ENCODE measurements around the gene SLC9A9.

SLC9A9 gene

DNA sequence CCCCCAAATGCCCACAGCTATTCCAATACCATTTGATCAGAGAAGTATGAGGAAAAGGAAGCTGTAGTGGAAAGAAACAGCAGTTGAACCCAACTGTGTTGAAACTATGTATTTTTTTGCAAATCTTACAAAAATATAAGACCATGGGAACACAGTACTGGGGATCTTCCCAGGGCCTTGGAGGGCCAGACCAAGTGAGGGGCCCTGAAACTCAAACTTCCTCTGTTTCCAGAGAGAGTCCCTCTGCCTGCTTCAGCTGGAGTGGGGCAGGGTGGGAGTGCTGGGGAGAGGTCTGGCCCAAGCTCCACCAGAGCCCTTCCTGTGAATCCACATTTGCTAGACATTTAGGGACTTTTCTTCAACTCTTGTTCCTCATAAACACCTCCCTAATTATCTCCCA lies 464.8 kb downstream of the SLC9A9 start:
- DNase-seq, result no peak

DNA sequence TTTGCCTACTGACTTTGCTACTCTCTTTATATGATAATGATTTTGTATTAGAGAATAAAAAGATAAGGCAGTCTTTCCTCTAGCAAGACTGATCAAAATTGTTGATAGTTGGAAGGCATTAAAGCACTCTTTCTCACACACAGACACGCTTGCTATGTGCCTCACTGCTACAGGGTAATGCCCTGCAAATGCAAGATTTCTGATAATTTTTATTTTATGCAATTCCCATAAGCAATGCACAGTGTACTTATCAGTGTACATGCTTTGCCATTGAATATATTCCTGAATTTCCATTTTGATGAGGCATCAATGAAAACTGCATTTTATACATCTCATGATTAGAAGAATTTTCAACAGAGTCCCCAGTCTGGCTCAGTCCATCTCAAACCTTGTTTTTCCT lies 465.5 kb downstream of the SLC9A9 start:
- DNase-seq, result no peak

DNA sequence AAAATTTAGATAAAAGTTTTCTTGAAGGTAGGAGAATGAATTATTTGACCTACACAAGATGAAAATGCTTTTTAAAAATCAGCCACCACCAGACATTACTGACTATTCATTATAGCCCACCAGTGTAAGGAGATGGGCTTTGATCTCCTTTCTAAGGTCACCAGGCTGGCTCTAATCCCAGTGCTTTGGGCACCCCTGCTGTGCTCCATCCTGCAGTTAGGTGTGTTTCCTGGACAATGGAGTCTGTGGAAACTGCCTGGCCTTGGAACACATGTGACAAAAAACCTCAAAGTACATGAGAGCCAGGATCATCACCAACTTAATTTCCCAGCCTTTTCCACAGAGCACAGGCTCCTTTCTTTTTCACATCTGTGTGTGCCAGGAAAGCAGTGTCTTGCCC lies 467.8 kb downstream of the SLC9A9 start:
- no peak for DNase-seq

DNA sequence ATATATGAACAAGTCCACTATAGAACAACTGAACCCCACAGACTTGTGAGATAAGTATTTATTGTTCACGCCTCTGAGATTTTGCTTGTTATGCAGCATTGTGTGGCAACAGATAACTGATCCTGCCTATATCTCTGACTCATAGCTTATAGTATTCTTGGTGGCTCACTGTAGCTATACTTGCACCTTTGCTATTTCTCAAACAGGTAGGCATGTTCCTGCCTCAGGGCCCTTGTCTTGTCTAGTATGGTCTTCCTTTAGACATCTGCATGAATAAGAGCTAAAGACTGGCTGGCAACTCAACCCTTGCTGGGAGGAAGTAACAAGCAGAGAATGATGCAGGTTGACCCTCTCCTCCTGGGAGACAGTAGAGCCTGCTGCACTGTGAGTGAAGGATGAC lies 472.6 kb downstream of the SLC9A9 start:
- DNase-seq, result no peak

DNA sequence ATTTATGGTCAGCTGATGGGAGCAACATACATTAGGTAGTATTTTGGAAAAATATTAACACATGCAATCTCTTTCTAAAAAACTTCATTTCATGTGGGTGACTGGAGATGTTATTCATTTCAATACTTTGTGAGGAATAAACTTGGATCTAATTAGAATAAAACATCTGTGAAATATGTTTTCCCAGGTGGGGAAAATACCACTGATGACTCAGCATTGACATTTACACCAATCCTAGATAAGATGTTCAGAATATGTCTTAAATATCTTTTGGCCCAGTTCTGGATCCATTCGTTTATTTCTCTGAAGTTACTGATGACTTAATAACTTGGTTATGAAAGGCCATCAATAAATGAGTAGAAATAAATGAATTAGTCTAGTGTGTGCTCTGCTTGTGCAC lies 481.1 kb downstream of the SLC9A9 start:
- no peak for DNase-seq

DNA sequence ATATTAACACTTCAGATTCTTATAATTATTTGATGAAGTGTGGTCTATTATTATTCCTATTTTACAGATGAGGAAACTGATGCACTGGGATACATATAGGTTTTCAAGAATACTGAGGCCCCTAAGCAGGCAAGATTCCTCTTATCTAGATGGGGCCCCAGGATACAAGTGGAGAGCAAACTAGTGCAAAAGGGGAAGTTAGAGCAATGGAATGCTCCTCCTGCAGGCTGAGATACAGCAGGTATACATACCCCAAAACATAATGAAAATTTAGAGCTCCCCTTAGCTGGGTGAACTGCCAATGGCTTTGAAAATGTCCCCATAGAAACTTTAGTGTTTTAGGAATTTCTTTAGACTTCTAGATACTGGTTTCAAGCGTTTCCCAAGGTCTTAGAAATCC lies 481.6 kb downstream of the SLC9A9 start:
- no peak for DNase-seq

DNA sequence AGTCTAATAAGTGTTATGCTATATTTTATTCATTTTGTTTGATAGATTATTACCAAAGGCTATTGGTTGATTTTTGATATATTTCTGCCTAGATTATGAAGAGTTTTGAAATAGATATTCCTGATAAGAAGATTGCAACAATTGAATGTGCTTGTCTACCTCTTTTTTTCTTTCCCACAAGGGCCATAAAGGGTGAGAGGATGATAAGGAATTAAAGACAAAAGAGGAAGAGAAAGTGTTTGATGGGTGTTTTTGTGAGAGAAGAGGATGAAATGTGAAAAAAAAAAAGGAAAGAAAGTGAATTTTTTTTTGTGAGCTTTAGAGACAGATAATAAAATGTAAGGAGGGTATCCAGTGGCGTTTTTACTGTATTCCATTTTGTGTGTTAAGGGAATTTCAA lies 484.3 kb downstream of the SLC9A9 start:
- no peak for DNase-seq

DNA sequence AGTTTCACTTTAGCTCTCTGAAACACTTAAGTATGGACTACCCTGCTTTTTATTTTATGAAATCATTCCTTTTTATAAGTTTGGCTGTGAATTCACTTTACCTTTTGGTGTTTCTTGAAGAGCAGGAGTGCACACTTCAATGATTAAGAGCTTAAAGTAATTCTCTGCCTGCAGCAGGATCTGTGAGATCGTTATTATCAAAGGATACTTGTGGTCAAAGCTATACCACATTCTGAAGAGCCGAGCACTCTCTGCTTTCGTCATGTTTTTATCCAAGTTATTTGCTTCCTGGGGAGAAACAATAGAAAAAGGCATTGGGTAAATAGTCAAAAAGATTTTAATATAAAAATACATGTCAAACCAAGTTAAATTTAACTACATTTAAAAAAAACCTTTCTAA lies 485.0 kb downstream of the SLC9A9 start:
- DNase-seq, result no peak

DNA sequence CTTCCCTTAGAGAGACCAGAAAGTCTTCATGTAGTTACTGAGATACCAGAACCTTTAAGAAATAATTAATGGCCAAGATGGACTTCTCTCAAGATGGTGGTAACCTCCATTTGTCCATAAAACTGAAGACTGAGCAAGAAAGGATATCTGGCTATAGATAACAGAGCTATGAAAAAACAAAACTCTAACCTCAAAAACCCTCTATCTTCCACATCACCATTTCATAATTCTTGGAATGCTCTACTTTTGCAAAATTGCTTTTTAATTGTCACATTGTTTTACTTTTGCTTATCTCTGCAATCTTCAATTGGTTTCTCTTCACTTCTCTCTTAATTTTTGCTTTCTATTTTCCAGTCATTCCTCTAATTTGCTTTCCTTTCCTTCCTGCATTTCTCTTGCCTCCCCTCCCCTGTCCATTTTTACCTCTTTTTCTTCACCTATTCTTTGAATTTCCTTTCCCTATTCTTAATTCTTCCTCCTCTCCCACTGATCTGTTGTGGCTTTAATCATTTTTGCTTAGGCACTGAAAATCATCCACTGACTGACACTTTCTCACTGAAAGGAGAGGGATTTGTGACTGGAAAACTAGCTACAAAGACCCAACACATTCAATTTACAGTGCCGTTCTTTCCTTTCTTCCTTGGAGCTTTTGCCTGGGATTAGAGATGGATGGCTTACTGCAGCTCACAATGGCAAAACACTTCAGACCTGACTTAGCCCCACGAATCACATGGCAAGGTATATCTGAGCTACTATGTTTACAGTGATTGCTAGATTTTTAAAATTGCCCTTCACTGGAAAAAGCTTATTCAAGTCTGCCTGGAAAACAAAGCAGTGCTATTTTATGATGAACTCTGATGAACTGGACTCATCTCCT lies 485.9 kb downstream of the SLC9A9 start:
- DNase-seq, result no peak

DNA sequence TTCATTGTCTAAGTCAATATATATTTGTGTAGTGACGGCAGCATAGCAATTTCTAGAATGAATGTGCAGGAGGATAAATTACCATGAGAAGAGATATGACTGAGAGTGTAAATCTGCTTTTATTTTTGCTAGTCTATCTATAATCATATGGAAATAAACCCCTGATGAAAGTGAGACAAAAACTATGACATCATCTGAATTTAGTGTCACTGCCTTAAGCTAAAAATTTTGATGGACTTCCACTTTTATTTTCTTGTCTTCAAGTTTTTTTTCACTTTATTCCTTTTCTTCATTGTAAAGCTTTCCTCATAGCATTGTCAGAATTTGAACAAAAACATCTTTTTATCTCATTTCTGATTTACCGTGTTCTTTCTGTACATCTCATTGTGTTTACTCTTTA lies 486.7 kb downstream of the SLC9A9 start:
- no peak for DNase-seq

DNA sequence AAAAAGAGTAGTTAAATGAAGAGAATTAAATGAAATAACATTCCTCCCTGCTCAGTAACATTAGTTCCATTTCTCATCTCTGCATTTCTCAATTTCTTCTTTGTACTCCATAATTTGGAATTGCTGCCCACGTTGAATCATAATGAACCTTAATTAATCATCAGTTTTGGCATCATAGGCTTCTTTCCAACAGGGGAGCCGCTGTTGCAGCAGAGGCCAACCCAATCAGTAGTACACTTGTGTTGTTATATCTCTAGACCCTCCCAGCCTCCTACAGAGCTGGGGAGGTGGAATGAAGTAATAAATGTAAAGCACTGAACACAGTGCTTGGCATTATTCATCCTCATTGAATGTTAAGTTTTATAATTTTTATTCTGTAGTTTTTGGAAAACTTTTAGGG lies 488.0 kb downstream of the SLC9A9 start:
- DNase-seq, result no peak

DNA sequence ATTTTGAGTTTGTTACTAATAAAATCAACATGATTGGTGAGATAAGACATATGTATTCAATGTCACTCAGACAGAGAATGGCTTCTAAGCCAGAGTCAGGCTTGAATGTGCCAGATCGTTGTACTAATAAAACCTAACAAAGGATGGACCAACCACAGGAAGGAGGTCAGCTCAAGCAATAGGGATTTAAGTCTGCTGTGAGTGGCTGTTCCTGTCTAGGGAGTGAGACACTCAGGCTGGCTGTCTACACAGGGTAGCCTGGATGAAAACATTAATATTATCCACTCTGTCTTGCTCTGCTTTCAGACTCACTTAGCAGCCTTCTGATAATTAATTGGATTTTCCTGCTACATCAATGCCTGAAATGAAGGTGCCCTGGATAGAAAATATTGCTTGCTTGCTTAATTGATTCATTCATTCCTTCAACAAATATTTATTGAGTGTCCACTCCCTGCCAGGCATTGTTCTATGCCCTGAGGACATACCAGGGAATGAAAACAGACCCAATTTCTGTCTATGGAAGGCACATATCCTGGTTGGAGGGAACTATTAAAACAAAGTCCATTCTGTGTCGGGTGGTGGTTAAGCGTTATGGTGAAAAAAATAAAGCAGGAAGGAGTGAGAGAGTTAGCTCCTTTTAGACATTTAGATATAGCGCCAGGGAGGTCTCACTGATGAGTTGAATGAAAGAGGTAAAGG lies 489.3 kb downstream of the SLC9A9 start:
- DNase-seq, result no peak

DNA sequence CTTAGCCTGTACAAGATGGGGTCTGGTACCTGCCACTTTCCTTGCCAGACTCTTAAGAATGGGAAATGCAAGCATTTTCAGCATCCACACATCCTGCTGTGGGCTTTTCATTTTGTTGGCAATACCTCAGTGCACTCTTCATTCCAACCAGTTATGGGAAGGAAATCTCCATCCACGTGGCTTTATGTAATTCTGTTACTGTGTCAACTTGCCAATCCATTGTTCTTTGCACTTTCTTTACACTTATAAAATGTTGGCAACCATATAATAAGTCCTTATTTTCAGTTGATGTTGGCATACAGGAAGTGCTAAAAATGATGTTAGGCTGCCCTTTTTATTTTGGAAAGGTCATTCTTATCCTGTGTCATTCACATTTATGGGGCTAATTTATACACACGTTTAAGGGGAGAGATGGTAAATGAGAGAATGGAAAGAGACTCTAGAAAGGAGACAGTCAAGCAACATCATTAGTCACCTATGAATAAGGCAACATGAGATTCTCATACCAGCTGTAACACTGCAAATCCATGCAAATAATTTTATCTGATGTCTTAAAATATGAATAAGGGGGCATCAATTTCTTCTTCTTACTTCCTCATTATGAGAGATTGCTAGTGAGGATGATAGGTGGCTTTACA lies 490.0 kb downstream of the SLC9A9 start:
- no peak for DNase-seq

DNA sequence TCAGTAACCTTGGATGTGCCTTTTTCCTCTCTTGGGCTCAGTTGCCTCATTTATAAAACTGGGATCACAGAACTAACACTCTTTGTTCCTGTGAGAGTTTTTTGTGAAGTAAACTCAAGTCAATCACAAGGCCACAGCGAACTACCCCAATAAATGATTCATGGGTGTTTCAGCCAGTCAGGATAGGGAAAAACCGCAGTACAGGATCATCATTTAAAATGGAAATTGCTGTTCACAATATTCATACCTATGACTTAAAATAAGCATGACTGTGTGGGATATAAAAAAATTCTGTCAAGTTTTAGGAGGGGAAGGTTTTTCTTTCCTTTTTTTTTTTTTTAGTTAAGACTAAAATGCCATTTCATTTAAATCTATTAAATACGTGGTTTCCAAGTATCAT lies 490.6 kb downstream of the SLC9A9 start:
- DNase-seq, result no peak

DNA sequence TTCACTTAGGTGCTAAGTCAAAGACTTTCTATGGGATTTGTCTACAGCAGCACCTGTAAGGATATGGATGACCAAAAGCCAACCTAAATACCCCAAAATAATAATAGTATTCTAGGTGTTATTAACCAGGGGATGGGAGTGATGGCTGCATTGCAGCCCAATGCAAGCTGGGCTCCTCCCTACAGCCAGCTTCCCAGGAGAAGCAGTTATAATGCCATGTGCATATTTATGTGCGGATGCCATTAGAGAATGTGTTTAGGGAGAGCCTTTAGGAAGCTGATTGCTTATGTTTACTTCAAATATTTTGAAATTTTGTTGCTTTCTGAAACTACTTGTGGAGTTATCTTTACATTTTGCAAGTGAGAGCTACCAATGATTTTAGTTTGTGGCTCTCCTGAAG lies 491.4 kb downstream of the SLC9A9 start:
- DNase-seq, result no peak

DNA sequence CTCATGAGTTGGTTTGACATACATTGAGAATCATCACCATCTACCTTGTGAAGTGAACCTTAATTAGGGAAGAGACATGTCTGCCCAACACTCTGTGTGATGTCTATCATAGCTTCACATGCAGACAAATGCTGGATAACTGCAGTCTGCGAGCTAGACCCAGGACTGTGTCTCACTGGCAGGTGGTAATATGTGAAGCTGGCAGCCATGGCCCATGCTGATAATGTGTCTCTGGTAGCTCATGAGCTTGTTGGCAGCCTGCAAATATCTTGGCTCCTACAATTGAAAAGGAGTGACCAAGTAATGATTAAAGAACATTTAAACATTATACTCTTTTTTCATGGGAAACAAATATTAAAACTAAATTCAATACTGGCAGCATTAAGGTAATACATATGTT lies 493.9 kb downstream of the SLC9A9 start:
- DNase-seq, result no peak

DNA sequence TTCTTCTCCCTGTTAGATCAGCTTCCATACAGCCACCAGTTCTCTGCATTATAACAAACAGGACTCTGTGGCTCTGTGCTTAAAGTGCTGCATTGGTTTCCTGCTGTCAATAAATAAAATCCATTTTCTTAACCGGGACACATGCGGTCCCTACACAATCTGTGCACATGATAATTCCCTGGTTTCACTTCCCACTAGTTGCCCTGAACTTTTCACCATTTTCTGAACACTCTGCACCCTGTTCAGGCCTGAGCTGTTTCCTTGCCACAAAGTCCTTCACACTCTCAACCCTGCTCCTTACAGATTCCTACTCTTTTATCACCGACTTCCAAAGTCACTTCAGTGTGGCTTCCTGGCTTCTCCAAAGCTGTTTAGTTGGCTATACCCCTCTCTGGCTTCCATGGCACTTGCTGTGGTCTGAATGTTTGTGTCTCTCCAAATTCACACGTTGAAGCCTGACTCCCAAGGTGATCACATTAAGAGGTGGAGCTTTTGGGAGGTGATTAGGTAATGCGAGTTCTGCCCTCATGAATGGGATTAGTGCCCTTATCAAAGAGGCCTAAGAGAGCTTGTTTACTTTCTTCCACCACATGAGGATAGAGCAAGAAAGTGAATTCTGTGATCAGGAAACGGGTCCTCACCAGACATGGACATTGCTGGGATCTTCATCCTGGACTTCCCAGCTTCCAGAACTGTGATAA lies 495.3 kb downstream of the SLC9A9 start:
- no peak for DNase-seq

DNA sequence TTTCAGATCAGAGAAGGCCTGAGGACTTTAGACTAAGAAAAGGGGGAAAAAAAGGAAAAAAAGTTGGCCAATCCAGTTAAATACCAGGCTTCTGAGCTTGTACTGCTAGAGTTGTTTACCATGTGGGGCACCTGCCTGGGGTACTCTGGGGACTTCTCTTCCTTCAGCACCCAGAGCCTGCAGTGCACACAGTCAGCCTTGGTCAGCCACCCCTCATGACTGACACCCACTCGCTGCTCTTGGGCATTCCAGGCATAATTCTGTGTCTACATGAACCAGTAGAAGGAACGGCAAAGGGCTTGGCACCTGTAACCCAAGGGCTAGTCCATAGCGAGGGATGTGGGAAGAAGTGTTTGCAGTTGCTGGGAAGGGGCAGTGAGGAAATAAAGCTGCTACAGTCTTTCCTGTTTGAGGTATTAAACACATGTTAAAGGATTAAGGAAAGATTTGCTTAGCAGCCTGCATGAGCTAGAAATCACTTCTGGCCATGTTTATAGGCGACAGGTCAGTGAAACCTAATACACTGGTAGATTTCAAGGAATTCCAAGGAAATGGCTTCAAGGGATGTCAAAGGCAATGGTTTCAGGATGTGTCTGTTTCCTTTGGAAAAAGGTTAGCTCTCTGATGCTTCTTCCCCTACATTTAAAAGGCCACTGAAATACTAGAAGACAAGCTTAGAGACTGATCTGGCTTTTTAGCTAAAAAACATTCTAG lies 496.2 kb downstream of the SLC9A9 start:
- DNase-seq, result no peak

DNA sequence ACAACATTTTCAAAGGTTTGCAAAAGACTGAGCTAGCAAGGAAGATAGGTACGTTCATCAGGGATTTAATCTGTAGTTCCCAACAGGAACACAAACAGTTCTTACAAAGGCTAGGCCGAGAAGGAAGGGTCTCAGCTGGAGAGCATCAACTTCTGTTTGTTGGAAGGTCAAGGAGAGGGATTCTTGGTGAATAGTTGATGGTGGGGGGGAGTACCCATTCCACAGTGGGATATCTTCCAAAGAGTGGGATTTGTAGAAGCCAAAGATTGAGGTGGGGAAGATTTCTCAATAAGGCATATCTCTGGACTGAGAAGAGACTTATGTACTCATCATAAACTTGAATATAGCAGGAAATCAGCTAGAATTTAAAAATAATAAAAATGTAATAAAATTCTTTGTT lies 496.9 kb downstream of the SLC9A9 start:
- DNase-seq, result no peak

DNA sequence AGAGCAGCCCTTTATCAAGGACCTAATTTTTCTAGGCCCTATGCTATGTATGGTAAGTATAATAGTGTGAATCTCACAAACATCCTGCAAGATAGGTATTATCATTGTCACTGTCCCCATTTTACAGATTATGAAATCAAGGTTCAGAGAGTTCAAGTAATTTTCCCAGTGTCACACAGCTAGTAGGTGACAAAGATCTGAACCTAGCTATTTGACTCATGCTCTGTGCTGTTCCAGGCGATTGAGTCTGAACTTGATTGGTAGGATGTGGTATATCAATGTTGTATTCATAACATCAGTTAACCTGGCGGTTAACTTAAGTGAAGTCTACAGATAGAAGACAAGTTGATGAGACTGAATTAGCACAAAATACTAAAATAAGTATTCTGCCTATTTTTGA lies 498.8 kb downstream of the SLC9A9 start:
- no peak for DNase-seq

DNA sequence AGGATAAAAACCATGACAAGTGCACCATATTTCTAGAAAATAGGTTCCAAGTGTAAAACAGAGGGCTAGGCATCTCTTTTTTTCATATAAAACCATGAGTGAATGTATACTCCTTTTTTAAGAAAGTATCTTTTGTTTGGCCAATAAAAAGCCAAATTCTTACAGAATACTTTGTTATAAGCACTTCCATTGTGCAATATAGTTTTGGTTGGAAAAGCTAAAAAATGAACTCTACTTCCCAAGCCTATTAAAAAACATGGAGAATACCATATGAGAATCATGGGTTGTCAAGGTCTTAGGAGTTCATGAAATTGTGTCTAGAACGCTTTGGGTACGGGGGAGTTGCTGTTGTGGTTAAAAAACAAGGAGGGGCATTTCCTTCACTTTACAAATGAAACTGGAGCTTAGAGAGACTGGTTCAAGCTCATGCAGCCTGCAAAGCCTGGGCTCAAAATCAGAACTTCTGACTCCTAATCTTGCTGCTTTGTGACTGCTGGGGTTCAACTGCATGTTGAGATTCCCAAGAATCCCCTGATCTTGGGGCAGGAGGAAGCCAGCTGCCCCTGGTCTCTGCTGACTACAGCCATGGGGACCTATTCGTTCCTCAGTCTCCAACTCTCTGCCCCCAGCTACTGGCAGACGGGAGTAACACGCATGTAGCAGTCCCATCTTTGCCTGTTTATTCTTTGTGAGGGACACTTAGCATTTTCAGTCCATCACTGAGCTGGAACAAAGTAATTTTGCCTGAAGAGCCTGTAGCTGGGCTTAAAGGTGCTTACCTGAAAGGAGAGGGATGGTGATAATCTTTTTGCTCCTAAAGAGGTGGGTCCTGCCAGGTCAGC lies 499.6 kb downstream of the SLC9A9 start:
- no peak for DNase-seq
